Heart left ventricle (tissue), 13 donors: Measurements from ENCODE around the gene PRC1.

ENCODE experiments used
- CTCF ChIP-seq, 12 donors: fragments of 200-600 bp; sonication (generic) in 4 of 12; IDR thresholded peaks; one replicate each; pipeline versions ENCODE4 v1.5.0 to v1.8.0; 2018 to 2022; ENCODE audit warnings: antibody characterized with exemption in 12 of 12, mild to moderate bottlenecking in 5 of 12
- POLR2A ChIP-seq, 2 donors: fragments of 450-650 bp; IDR thresholded peaks; one replicate each; pipeline ENCODE4 v1.6.1; 2017; ENCODE audit warnings: antibody characterized with exemption in 2 of 2, mild to moderate bottlenecking in 2 of 2, moderate library complexity in 2 of 2
- donor health status: ischemic (EF 13 %, LVEDD 7.1; RV severe dilation, severe dysfunction).
- donor health status: DM: no; HTN: yes; CAD: no.
- donor health status: DM: no; HTN: no; CAD: no.
- donor health status: ischemic (EF 25% LVEDD 6.9; RV normal size, moderate dysfunction).
- donor health status: ischemic (EF 25% LVEDD 5.7; RV mildly dilated, moderate dysfunction).
- donor health status: ischemic (EF 35%, LVEDD 5.7; RV mildly dilated, moderate dysfunction).
- donor health status: nonischemic (EF 11% LVEDD 7.7; RV severe dilation, severe dysfunction).
- donor health status: DM: yes; HTN: yes; CAD: no.
- donor health status: PGD.
- donor health status: ischemic (EF 29% LVEDD 5.4; RV normal size, mild dysfunction).
- donor health status: nonischemic (EF 23%, LVEDD 6.1; RV moderate dilation, normal function).

- TF ChIP-seq CTCF (IDR thresholded peaks at IDR 0.05) = no peak
- TF ChIP-seq POLR2A (IDR thresholded peaks at IDR 0.05) = no peak
These were observed 36.5 kb downstream of the PRC1 start for GRCh38 chr15:90957791-90958190.
